NCI-H1436 (cell line): Measurements from ENCODE around the gene FGF14.
"Not testable (repeated sequence)": the region's sequence is repeated elsewhere in the genome, so short reads cannot be mapped to it uniquely, and the experiment has no call there.

Source experiments
- DNase-seq: peaks from one replicate; lab custom pipeline; 2025; lab: John Stamatoyannopoulos, UW

Gene FGF14

GRCh38 chr13:102040812-102041211 is 361.0 kb downstream of the FGF14 start:
- peak; percentile 44 for DNase-seq

DNA sequence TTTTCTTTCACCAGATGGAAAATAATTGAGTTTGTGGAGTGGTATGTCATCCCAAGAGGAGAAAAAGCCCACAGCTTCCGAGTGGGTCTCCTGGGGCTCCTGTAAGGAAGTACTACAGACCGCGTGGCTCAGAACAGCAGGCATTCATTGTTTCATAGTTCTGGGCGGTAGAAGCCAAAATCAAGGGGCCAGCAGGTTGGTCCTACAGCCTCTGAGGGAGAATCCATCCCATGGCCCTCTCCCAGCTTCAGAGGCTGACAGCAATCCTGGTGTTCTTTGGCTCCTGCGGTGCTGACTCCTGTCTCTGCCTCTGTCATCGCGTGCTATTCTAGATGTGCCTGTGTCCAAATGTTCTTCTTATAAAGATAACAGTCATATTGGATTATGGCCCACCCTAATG is 362.6 kb downstream of the FGF14 start:
- peak; percentile 35 for DNase-seq

GRCh38 chr13:102038787-102039186 is 363.1 kb downstream of the FGF14 start:
- DNase-seq, result peak; percentile 61

DNA sequence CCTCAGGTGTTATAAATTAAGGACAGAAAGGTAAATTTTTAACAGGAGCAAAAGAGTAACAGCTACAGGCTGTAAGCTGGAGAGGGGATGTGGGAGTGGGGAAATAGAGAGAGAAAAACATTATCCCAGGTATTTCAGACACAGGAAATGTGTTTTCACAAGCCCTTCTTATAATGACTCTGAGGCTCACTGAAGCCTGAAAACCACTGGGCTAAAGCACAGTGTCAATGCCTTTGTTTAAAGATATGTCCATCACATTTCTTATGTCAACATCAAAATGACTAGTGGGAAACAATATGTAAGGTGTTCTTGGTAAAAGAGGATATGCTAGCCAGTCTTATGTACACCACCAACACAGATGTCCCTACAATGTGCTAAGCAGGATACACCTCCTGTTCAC is 365.9 kb downstream of the FGF14 start:
- DNase-seq, result no peak

DNA sequence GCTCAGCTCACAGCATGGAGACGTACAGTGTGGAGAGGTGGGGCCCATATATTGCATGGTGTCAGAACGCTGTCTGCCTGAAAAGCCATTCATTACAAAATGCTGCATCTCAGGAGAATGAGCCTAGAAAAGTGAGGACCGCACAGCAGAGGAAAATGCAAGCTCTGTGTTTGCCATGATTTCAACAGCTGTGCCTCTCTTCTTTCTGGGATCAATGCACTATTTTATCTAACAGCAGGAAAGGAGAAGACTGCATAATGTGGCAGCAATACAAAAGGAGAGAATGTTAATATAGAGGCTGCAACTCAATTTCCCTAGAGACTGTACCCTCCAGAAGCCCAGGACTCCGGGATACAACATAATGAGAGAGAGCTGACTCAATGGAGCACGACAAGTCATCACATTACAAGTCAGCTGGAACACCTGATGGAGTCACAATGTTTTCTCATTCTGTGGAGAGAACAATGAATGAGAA is 368.0 kb downstream of the FGF14 start:
- peak; percentile 50 for DNase-seq

GRCh38 chr13:102033386-102033785 is 368.5 kb downstream of the FGF14 start:
- DNase-seq, result no peak

GRCh38 chr13:102028868-102029267 is 373.0 kb downstream of the FGF14 start:
- peak; percentile 18 for DNase-seq

GRCh38 chr13:102028206-102028605 is 373.6 kb downstream of the FGF14 start:
- DNase-seq, result no peak

DNA sequence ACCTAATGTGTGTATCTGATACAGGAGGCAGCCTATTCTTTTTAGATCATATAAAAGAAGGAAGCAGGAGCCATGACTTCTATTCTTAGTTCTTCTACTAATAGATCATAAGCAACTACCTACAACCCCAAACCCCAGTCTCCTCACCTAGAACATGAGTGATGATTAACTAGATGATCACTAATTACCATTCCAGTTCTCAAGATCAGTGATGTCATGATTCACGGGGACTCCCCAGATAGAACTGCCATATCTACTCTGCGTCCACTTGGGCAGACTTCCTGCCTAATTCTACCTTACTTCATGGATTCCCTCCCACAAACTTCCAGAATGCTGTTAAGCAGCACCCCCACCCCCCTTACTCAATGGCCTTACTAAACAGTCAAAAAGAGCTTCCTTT is 380.1 kb downstream of the FGF14 start:
- no peak for DNase-seq

DNA sequence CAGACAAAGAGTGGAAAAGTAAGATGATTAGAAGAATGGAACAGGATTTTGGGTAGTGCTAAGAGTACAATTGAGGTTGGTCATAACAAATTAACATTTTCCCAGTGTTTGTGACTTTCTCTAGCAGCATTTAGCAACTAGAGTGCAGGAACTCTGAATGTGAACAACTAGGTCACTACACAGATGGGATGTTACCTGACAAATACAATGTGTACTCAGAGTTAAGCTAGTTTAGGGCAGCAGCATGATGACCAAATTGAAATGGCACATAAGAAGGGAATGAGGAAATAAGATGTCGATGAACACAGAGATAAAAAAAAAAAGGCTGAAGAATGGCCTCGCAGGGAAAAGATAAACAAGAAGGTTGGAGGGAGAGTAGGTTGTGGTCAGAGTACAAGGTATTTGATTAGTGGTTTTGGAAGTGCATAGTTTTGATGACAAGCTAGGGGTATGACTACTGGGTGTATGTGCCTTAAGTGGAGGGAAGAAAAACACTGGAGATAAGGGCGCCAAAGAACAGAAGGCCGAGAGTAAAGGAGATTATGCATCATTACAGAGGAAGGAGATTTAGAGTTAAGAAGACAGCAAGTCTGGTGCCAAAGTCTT is 381.1 kb downstream of the FGF14 start:
- DNase-seq, result no peak

- no peak for DNase-seq
These were observed 383.1 kb downstream of the FGF14 start for GRCh38 chr13:102018716-102019115.

GRCh38 chr13:102017248-102017647 is 384.6 kb downstream of the FGF14 start:
- DNase-seq, result no peak

GRCh38 chr13:102012299-102013293 is 389.3 kb downstream of the FGF14 start:
- DNase-seq, result no peak

DNA sequence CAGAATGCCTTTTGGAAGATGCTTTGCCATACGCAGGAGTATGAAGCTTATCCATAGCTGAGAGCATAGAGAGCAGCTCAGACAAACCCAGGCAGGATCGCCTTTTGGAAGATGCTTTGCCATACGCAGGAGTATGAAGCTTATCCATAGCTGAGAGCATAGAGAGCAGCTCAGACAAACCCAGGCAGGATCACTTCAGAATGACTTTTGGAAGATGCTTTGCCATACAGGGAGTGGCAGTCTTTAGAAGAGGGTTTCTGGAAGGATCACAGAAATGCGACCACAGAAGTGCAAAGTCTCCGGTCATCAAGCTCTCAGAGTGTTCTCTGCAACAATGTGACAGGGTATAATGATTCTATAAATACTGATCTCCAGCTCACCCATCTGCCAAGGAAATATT is 390.4 kb downstream of the FGF14 start:
- not testable (repeated sequence) for DNase-seq

DNA sequence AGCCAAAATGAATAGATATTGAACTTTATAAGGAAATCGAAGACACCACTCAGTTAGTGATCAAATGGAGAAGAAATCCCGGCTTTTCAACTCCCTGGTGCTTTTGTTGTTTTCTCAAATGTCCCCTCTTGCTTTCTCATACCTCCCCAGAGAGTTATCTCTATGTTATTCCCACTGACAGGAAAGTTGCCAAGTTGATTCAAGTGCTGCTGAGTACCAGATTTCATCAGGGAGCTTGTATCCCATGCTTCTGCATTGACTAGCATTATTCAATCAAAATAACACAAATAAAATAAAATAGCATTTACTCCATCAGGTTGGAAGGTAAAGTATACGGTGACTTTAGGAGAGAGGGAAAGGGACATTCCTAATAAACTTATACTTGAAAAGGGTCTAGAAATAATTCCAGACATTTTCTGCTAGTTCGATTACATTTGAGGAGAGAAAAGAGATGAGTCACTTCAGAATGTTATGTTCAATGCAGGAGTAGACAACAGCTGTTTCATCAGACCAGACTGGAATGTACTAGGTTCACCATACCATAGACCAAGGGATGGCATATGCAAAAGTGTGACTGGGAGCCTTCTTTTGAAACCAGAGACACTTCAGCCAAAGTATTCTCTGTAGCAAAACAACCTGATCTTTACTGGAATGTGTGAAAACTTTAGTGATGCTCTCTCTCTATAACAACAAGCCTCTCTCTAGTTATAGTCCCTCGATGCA is 397.8 kb downstream of the FGF14 start:
- DNase-seq, result no peak

GRCh38 chr13:102002287-102002686 is 399.6 kb downstream of the FGF14 start:
- DNase-seq, result no peak

- no peak for DNase-seq
These were observed 401.1 kb downstream of the FGF14 start for GRCh38 chr13:102000764-102001163.

DNA sequence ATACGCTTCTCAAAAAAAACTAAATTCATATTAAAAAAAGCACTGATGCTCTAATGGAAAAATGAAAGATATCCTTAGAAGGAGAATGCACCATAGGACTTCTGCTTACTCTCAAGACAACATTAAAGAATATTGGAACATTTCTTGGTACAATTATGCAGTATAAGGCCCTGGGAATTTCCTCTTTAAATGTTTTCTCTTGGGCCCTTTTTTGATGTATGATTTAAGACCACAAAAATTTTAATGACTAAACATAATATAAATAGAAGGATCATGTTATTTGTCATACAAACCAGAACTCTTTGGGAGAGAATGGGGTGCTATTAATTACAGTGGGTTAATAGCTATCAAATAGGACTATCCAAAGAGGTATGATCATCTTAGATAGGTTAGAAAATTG is 403.7 kb downstream of the FGF14 start:
- no peak for DNase-seq

- DNase-seq, result no peak
These were observed 404.9 kb downstream of the FGF14 start for GRCh38 chr13:101996954-101997353.

DNA sequence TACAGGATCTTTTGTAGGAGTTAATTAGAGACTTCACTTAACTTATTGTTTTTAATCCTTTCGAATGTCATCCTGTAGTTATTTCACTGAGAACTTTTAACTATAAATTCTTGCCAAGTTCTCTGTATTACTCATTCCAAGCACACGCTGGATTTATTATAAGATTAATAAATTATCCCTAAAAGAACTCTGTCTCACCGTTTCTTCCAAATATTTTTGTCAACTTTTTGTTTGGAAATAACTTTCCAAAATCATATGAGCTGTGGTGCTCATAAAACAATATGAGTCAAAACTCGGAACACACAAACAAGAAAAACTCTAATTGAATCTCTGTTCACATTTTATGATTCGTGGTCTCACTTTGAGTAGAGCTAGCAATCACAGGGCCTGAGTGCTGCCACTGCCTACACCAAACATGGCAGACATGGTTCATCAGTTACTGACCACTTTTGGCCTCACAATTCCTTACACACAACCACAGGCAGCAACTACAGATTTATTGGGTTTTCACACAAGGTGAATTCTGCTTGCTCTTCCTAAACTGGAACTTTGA is 412.0 kb downstream of the FGF14 start:
- DNase-seq, result no peak

DNA sequence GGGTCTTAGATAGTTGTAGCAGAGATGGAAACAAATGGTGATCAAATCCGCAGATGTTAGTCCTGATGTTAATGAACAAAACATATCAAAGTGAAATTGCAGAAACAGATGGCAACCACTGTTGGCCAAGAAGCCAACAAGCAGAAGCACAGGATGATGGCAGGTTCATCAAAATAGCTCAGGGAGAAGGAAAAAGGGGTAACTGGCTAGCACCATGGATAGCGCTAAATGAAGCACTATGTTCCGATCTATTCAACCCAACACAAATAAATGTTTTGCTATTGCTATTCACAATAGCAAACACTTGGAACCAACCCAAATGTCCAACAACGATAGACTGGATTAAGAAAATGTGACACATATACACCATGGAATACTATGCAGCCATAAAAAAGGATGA is 413.7 kb downstream of the FGF14 start:
- no peak for DNase-seq

DNA sequence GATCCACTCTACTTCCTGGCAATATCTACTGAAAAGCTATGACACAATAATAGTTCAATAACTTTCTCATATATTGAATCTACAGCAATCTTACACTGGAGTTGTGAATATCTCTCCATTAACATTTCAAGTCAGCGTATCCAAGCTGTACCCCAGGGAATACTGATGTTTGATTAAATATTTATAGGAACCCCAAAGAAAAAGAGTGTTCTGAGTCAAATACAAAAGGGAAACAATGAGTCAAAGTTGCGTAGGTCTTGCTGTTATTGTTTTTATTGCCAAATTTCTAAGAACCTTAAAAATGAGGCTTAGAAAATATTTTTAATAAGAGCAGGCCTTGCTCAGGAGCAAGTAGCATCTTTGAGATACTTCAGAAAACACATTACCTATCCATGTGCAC is 415.5 kb downstream of the FGF14 start:
- no peak for DNase-seq
